ENCODE measurements around the gene LSMEM2. TPM values are rescaled to one million over a fixed set of nuclear protein-coding genes. Genes with fewer than 3 reads are reported as not detected.

Gene LSMEM2
- total and polyA plus RNA-seq, 9 of the 15 experiments (the other 6 are each of a cell fraction or from before 2014, with no cell fraction given), result not detected

DNA sequence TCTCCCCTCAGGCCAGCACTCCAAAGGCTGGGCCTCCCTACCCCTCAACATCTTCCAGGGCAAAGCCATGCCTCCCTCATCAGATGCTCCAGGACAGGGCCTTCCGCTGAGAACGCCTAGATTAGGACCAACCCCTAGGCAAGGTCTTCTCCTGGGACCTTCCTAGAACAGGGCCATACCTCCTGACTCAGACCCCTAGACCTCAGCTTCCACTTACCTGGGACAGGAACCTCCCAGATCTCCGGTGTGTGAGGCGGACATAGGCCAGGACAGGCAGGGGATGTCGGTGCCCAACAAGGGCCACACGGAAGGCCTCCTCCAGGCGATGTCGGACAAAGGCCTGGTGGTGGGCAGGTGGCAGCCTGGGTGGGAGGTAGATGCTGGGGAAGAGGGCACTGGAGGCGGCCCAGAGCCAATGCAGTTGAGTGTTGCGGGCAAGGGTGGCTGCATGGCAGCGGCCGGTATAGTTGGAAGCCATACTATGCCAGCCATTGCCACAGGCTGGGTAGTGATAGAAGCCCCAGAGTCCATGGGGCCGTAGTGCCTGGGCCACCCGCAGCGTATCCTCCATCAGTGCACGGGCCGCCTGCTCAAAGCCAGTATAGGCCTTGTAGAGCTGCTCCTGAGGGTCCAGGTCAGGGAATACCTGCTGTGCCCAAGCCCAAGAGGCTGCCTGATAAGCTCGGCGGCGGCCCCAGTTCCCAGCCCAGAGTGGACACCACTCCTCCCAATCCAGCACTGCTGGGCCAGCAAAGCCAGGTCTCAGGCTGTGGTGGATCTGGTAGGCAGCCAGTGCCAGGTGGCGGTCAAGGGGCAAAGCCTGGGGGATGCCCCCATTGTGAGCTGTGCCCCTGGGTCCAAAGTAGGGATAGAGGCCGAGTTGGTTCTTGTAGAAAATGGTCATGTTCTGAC lies 15.9 kb downstream of the LSMEM2 start:
- no peak for FAIRE-seq
- Histone ChIP-seq H3K9me3 (replicated peaks; ENCODE audit: control insufficient read depth, insufficient read depth, low read depth, low read length) (no peaks in the 10 kb centered on the region), H3K4me1 (replicated peaks in 1 of 2; ENCODE audit: control insufficient read depth in 2 of 2, insufficient read depth in 2 of 2, low read length in 2 of 2) (peaks cover 13 to 73% of the 10 kb centered on the region in 2 experiments; a peak in 4 of 5 replicates), H3K9ac (ENCODE audit: insufficient read depth in 1 of 2, low read depth in 2 of 2, low read length in 2 of 2) (peak overlapping the region in 1 of 2 experiments; percentile 52; a peak in 1 of 4 replicates), H3K4me3 (no peak overlapping the region), H3K79me2 (ENCODE audit: control insufficient read depth, insufficient read depth, low read length) (peaks cover 47% of the 10 kb centered on the region), H3K27me3 (ENCODE audit: control insufficient read depth in 2 of 2, insufficient read depth in 2 of 2, low read length in 2 of 2) (no peaks in the 10 kb centered on the region), H3K4me2 (ENCODE audit: insufficient read depth, low read length) (no peak overlapping the region), H3K36me3 (ENCODE audit: control insufficient read depth, insufficient read depth, low read length) (peaks cover 21% of the 10 kb centered on the region; the same call in 2 of the 3 replicates), H2AFZ (ENCODE audit: low read depth, low read length) (no peak overlapping the region), H3K27ac (ENCODE audit: extremely low read depth, low read depth, low read length) (no peak overlapping the region), H3K9me1 (ENCODE audit: control insufficient read depth, insufficient read depth, low read length) (no peaks in the 10 kb centered on the region), H4K20me1 (replicated peaks; ENCODE audit: control insufficient read depth, insufficient read depth, low read length) (no peaks in the 10 kb centered on the region)
- ChIA-PET POLR2A (no interaction called here), CTCF (ENCODE audit: low intra/inter-chr PET ratio) (no interaction called here)
- TF ChIP-seq SIRT6 (IDR thresholded peaks at IDR 0.05; ENCODE audit: low read depth, low read length) (no peak), RBFOX2 (IDR thresholded peaks at IDR 0.05; ENCODE audit: low read depth, low read length) (peak; percentile 26; the same call in 1 of the 2 replicates), NUFIP1 (IDR thresholded peaks at IDR 0.05; ENCODE audit: partially characterized antibody) (no peak), FOS (IDR thresholded peaks at IDR 0.05; ENCODE audit: extremely low read depth, insufficient read length) (no peak)
- TF ChIP-seq, protein P1, sequence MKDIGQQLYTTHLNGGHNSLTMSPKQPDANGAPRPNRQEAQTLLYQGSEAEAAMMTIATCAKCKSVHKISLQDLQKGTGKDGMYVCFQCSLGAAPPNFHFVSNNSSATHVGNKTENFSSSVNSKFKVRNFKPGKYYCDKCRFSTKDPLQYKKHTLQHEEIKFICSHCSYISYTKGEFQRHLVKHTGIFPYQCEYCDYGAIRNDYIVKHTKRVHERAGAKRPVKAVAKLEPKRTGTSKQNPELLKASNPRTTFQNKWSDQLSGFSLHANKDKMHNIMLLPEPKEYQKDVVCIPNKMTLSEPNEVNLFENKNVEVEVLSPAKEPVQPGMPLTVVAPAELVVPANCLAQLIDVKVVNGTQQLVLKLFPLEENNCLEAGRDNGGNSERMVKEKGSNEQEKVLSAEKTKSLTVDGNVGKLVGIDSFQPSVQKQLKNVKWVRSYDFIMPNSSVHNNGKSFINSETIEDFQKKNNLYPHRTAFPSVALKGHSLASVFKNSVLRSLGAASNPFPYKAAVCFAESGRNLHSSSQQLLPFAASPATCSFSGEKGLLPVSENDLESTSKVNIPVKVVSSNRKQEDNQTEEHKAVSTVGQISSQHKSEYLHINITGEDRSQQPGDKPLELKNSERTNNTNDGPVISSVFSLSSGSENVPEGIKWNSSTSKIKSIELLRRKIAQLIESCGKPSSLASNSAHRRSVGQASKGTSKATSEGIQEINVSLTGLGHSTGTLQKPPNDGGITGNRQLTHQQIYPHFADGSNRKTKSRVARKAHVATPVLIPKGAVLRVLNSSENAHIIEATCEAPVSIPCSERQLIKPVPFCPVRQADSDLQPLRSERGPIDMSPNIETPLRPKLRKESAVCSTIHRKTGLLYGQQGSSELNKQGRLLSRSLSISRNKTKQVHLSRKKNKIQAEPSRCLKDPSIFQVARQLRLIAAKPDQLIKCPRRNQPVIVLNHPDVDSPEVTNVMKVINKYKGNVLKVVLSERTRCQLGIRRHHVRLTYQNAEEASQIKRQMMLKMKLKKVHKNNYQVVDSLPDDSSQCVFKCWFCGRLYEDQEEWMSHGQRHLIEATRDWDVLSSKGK (CRISPR knock-in tag; IDR thresholded peaks at IDR 0.05), result no peak
- intact Hi-C loops (cut with micrococcal nuclease) (no loop called here), in situ Hi-C loops (cut with MboI) (no loop called here)
- BruUV-seq (replicated peaks), result no TSS peak
- 89% methylated on average over 13 of the region's 22 CpGs for WGBS (ENCODE audit: insufficient coverage, low coverage, missing lambda C conversion rate)
- DNase-seq (ENCODE audit: extremely low read depth in 1 of 4, low spot score in 3 of 4), result no peak
- ATAC-seq, result no peak
